Urothelium cell line (cell line): ENCODE data around the gene NUTM2A.
"Not testable (repeated sequence)": the region's sequence is repeated elsewhere in the genome, so short reads cannot be mapped to it uniquely, and the experiment has no call there.

ENCODE experiments used
- DNase-seq: peaks from one replicate; pipeline ENCODE4 v3.0.0; 2011; ENCODE audit warnings: low spot score, mixed read lengths
- FAIRE-seq: peaks from 2 replicates; lab custom pipeline; 2011; peaks lifted over from hg19 to GRCh38; lab: Jason Lieb, UNC

Gene NUTM2A

DNA sequence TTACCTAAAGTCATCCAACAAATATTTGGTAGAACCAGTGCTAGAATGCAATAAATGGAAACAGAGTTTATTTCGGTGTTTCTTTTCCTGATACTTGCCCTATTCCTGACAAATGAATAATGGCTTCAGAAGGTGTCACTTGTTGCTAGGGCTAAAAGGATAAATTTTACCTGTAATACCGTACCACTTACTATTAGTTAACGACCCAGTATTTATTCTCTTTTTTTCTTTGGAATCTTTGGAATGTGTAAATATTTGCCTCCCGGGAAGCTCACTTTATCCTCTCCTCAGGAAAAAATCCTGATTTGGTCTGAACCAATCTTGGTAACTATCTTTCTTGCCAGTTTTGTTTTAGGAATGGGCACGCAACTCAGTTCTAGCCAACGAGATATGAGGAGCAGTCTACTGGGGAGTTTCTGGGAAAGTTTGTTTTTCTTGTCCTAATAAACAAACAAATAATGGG lies 14.1 kb downstream of the NUTM2A start:
- DNase-seq, FAIRE-seq: not testable (repeated sequence)

DNA sequence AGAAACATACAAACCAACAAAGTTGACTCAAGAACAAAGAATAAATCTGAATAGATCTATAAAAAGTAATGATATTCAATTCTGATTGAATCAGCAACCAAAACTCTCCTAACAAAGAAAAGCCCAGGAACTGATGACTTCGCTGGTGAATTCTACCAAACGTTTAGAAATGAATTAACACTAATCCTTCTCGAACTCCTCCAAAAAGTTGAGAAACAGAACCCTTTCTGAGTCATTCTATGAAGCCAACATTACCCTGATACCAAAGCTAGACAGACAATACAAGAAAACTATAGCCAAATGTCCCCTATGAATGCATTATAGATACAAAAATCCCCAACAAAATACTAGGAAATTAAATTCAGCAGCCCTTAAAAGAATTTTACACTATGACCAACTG lies 16.9 kb downstream of the NUTM2A start:
- not testable (repeated sequence) for DNase-seq, FAIRE-seq

DNA sequence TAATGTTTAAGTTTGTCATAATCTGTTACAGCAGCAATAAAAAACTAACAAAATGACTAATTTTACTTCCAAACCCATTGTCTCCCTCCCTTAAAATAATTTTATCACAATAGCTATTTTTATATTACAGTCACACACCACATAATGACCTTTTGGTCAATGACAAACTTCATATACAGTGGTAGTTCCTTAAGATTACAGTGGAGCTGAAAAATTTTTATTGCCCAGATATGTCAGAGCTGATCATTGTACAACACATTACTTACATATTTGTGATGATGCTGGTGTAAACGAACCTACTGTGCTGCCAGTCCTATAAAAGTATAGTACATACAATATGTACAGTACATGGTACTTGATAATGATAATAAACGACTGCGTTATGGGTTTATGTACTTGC lies 22.1 kb downstream of the NUTM2A start:
- not testable (repeated sequence) for FAIRE-seq, DNase-seq

DNA sequence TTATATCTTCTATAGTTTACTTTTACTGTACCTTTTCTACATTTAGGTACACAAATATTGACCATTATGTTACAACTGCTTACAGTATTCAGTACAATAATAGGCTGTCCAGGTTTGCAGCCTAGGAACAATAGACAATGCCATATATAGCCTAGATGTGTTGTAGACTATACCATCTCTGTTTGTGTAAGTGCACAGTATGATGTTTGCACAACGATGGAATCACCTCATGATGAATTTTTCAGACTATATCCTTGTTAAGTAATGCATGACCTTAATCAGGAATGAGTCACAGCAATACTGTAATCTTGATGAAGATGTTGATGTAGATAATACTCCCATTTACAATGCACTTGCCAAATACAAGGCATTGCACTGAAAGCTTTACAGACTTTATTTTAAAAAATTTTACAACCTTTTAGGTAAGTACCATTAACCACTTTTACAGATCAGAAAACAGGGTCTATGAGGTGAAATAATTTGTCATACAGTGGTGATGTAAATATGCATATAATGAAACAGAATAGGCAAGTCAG lies 23.6 kb downstream of the NUTM2A start:
- not testable (repeated sequence) for DNase-seq, FAIRE-seq

GRCh38 chr10:87280749-87281392 lies 55.6 kb downstream of the NUTM2A start:
- not testable (repeated sequence) for FAIRE-seq

More at GRCh38 chr10:87280749-87281392, 55.6 kb downstream of the NUTM2A start:
- not testable (repeated sequence) for DNase-seq
